Astrocyte of the cerebellum (primary cell): ENCODE results near the gene CNGA4.

Source experiments
- DNase-seq: peaks from one replicate; pipeline ENCODE4 v3.0.0-alpha.2; 2011; ENCODE audit warnings: low read depth
- H3K4me3 ChIP-seq: 2 replicates; pipeline ENCODE4 v1.5.1; 2011; ENCODE audit warnings: mild to moderate bottlenecking, low read depth, low read length, moderate library complexity
- CTCF ChIP-seq: IDR thresholded peaks from 2 replicates; pipeline ENCODE4 v1.5.1; 2012; ENCODE audit warnings: low read length, low read depth, moderate library complexity, mild to moderate bottlenecking; ENCODE audit errors: missing control alignments
- in situ Hi-C: cut with HindIII; loops from 2 replicates; pipeline ENCODE4 v1.10.0; 2017; ENCODE audit warnings: low sequenced_read_pairs

Gene CNGA4

GRCh38 chr11:6285019-6285418 lies 46.1 kb downstream of the CNGA4 start:
- in situ Hi-C loops: no loop called here
- H3K4me3 ChIP-seq: no peak overlapping the region
- no peak for TF ChIP-seq CTCF
- DNase-seq: no peak
